Stimulated activated CD8-positive, alpha-beta memory T cell treated with anti-CD3 and anti-CD28 coated beads, Interleukin-12 subunit alpha, Interleukin-12 subunit beta, amount 100 ng/mL, for 24 hours (primary cell): ENCODE measurements around the gene SMIM8.

Experiments used
- DNase-seq: peaks from one replicate; pipeline ENCODE4 v3.0.0-alpha.2; 2020; ENCODE audit errors: extremely low read depth

The SMIM8 gene

DNA sequence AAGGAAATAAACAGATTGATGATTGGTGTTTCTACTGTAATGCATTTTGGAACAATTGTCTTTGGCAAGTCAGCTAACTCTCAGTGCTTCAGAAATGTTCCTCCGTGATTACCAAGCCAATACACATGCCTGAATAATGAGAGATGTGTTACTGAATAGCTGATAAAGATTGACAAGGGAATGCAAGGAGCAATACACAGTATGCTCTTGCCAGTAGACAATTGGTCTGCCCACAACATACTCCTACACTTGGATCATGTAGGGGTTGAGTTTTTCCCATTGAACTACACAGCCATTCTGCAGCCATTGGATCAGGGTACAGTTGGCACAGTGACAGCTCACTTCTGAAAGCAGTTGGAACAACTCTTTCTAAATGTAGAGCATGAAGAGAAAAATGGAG is 12.3 kb downstream of the SMIM8 start:
- DNase-seq, result no peak

DNA sequence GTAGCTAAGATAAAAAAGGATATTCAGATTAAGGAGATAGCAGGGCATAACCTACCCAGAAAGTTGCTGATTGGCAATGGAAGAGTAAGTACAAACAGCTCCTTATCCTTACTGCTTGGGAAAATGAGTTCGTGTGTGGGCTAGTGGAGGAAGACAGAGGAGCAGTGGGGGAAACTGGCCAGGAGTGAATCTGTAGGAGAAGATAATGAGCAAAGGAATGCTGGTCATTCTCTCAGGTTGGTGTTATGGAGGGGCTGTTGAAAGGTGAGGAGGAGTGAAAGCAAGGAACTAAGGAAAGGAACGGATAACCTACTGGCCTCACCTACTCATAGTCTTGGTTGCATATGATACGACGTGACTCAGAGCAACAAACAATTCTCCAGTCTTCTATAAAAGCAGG is 14.0 kb downstream of the SMIM8 start:
- DNase-seq, result no peak

DNA sequence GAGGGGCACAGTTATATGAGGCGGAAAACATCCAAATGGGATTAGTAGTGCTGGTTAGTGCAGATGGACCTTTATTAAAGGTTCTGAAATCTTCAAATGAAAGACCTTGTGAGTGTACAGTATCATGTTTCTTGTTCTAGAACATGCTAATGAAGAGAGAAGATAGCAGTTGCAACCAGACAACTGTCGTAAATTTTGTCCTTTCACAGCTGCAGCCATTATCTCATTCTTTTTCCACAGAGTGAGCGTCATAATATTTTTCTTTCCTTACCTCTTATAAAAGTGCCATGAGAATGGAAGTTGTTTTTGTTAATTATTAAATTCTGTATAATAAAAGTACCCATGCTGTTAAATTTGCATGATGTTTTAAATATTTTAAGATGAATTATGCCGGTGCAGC is 17.8 kb downstream of the SMIM8 start:
- DNase-seq, result no peak

DNA sequence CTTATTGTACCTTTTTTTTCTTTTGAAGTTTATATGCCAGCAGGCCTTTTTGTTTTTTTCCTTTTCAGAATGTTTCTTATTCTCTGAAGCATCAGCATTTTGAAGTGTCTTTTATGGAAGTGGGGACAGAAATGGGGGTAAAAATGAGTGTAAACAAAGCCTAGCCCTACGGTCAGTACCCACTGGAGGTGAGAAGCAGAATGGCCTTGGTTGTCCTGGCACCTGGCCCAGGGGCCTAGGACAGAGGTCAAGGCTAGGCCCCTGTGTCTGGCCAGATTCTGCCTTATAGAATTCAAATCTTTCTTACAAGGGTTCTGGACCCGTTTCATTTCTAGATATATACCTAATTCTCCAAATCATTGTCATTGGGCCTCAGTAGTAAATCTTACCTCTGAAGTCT is 18.8 kb downstream of the SMIM8 start:
- no peak for DNase-seq

DNA sequence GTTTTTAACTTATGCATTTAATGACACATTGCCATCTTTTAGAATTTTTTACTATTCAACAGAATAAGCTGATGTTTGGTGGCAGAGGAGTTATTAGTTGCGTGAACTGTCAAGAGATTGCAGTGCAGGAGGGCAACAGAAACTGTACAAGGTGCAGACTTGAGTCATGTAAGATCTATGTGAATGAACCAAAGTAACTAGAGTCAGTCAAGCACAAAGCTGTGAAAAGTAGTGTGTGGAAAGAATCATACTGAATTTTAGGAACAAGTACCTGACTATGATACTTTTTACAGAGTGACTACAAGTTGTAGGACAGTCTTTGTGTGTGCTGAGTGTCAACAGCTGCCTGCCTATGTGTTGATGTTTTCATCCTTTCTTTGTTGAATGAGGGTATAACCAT is 19.5 kb downstream of the SMIM8 start:
- DNase-seq, result no peak

DNA sequence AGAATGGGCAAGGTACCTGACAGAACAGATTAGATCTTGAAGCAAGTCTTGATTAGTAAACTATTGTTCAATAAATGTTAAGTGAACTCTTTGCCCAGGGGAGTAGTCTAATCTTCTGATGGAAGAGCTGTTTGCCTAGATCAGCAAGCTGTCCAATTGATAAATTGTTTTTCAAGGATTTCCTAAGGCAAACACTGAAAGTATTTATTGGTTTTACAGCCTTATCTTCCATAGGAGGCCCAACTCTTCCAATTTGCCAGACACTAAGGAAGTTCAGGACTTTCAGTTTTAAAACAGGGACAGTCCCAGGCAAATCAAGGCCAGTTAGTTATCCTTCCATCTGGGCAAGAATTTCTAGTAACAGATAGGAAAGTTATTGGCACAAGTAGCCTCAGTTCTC is 20.4 kb downstream of the SMIM8 start:
- DNase-seq, result no peak

DNA sequence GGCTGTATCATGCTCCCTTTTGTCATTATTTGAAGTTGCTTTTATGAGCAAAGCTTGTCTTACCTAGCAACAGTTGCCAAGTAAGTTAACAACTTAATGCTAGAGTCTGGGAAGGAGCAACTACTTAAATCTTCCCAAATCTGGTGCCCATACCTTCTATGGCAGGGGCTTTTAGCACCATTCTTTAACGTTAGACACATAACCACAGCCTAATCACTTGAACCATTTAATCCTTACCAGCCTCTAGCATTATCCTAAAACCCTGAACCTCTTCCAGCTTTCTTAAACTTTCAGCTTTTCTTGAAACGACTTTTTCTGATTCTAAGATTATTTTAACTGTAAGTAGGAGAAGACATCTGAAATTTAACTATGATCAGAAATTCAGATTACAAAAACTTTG is 22.3 kb downstream of the SMIM8 start, which contains the start of gene C6orf163:
TSS of gene C6orf163 (plus strand) at position 83 of the 400 bp plus-strand sequence. CDS start at position 370, 287 bp downstream.
- DNase-seq, result no peak

DNA sequence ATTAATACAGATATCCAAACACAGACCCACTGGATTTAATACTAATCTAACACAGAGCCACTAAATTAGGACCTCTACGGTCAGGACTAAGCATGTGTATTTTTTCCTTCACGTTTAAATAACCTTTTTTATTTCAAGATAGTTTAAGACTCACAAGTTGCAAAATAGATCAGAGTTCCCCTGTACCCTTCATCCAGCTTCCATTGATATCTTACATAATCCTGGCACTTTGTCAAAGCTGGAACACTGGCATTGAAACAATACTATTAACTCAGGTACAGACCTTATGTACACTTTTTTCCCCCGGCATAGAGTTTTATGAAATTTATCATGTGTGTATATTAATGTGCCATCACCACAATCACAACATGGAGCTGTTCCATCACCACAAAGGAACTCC is 24.3 kb downstream of the SMIM8 start:
- DNase-seq, result no peak

DNA sequence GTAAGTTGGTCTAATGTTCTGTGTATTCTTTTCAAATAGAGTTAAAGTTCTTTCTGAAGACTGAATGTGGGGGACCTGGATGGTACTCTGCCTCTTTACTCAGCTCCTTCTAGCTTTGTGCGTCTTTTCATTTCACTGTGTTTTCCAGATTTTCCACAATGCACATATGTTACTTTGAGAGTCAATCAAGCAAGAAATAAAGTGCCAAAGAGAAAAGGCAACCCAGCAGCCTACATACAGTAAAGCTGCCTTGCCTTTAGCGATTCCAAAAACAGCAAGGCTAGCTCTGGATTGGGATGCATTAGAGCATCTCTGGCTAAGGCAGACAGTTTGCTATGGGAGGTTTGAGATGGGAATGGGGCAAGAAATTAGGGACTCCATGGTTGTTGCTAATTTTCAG is 27.5 kb downstream of the SMIM8 start:
- no peak for DNase-seq

DNA sequence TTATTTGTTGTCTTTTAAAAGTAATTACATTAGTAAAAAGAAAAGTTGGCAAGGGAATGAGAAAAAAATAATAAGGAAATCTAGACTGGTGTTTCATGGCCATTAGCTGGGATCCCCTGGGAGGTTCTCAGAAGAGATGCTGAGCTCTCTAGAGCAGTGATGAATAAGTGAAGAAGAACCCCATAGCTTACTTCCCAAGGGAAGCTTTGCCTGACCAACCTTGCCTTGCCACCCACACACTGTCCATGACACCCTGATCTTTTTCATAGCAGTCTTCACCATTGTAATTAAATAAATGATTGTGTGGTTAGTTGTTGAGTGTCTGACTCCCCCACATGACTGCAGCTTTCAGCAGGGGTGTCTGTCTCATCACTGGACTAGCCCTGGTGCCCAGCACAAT is 28.1 kb downstream of the SMIM8 start:
- DNase-seq, result no peak

DNA sequence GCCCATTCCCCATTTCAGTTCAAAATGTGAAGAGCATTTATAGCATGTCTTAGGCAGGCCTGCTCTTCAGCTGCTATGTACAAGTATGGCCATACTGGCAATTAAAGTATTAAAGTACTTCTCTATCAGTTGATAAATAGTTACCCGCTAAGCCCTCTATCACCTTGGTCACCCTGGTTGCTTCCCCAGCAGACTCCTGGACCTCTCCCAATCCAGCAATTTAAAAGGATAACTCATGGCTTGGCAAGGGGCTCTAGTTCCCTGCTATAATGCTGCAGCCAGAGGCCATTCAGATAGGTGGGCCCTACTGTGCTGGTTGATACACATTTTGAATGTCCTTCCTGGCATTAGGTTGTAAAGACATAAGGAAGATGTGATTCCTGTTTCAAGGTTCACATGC is 29.2 kb downstream of the SMIM8 start:
- no peak for DNase-seq

DNA sequence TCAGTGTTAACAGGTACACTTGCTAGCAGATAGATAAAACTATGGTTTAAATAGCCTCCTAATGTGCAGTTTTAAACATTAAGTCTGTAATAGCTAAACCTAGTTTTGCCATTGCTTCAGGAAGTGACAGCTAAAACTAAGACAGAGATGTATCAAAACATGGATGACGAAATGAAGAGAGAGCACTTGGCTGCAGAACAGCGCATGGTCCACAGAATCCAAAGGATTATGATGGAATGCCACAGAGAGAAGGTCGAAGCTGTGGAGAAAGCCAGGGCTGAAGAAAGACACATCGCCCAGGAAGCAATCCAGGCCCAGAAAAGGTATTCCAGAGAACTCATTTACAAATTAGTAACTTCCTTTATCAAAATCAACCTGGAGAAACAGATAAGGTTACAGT is 33.8 kb downstream of the SMIM8 start:
- DNase-seq, result no peak

DNA sequence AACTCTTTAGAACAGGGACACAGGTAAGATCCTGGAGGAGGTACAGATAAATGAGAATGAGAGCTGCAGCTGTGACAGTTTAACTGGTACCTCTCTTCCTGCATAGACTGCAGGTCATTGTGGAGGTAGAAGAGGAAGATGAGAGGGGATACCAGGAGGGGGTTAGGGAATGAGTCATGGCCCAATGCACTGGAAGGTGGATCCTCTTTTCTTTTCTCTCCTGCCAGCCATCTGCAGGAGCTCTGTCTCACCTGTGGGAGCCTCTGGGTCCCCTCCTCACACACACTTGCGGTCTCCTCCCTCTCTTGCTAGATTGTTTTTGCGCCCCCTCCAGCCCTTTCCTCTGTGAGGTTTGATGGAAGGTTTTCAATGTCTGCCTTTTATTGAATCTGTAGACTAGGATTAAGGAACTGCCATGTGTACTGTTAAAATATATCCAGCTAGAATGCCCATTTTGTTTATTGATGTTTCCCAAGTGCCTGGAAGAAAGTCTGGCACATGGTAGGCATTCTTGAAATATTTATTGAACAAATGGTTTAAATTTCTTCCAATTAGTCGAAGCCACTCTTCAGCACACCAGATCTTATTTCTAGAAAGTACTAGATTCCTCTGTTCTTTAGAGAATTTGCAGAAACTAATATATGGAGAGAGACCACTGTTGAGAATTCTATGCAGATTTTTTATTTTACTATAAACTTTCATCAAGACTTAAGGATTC is 35.2 kb downstream of the SMIM8 start:
- DNase-seq, result no peak

DNA sequence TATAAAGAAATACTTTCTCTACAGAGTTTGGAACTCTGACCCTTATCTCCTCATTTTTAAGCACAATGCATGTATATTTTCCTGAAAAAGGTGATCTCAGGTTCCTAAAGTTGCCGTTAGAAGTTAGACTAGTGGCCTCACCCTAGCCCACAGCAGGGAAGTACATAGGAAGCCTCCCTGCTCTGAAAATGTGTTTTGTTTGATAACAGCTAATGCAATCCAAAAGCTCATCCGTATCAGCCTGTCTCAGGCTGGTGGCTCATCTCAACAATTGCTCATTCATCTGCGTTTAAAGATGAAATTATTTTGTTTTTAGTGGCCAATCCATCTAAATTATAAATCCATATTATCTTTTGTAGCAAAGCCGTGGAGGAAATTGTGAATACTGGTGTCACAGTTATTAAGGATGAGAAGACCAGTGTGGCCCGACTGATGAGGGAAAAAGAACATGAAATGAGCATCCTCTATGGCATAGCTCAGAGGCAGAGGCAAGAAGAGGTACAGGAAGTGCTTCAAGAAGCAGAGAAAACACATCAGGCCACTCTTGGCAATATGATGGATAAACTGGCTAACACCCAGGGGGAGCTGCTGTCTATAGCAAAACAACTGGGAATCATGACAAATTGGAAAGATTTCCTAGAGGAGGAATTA is 42.3 kb downstream of the SMIM8 start:
- DNase-seq, result no peak

DNA sequence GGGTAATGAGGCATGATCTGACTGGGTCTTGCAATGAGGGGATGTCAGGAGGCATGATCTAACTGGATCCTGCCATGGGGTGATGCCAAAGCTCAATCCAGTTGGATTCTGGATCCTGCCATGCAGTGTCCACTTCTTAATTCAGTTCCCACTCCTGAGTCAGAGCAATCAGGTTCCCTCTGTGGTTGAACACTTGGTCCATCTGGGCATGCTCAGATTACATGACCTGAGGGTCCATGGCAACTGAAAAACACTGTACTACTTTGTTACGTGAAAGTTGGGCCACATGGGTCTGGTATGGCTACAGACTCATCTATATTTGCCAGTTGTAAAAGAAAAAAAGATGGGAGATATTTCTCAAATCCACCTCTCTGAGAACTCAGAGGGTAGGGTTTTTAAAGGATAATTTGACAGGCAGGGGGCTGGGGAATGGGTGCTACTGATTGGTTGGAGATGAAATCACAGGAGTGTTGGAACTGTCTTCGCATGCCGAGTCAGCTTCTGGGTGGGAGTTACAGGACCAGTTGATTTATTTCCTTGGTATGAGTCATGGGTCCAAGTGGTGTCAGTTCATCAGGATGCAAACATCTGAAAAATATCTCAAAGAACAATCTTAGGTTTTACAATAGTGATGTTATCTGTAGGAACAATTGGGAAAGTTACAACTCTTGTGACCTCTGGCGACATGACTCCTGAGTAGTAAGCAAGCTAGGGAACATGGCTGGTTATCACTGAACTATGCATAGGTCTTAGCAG is 43.9 kb downstream of the SMIM8 start:
- DNase-seq, result no peak

DNA sequence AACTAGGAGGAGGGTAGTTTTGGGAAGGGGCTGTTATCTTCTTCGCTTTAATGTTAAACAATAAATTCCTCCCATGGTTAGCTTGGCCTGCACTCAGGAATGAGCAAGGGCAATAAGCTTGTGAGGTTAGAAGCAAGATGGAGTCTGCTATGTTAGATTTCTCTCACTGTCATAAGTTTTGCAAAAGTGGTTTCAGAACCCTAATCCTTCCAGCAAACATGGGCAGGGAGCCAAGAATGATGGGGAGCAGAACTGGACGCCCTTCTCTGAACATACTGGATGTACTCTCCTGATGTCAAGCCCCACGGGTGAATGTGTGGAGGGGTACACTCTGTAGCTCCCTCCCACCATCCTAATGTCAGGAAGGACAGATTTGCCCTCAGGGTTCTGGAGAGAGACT is 44.5 kb downstream of the SMIM8 start:
- DNase-seq, result no peak

DNA sequence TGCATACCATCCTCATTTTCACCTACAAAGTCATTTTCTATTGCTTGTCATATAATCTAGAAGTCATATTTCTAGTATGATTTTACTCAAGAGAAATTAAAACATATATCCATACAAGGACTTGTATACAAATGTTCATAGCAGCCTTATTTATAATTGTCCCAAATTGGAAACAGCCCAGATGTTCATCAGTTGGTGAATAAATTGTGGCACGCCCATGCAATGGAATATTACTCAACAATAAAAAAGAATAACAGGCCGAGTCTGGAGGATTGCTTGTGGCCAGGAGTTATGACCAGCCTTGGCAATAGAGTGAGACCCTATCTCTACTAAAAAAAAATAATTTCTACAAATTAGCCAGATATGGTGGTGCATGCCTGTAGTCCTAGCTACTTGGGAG is 51.0 kb downstream of the SMIM8 start:
- no peak for DNase-seq

DNA sequence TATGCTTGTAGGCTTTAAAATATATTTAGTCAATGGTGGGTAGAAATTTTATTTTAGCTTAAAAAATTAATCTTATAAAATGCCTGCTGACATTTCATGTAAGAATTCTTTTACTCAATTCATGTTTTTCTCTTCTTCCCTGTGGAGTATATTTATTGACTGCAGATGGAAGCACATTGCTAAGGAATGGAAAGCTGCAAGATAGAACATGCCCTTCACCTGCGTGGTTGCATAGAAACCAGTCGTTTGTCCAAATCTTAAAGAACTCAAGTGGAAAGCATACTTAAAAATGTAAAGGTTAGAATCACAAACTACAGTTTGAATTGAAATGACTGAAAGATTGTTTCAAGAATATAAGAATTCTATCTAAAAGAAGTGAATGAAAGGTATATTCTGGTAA is 52.9 kb downstream of the SMIM8 start:
- DNase-seq, result no peak

DNA sequence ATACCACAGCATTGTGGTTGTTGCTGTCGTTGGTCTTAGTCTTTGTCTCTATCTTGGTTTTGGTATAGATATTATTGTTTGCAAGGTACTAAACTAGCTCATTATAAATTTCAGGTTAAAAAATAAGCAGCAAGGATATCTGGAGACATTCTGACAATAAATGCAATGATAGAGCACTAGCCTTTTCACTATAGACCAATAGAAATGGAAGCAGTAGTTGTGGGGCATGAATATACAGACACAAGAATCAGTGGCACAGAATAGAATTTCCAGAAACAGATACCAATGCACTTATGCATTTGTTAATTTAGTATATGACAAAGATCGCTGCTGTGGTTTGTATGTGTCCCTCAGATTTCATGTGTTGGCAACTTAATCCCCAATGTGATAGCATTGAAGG is 54.3 kb downstream of the SMIM8 start:
- DNase-seq, result no peak

DNA sequence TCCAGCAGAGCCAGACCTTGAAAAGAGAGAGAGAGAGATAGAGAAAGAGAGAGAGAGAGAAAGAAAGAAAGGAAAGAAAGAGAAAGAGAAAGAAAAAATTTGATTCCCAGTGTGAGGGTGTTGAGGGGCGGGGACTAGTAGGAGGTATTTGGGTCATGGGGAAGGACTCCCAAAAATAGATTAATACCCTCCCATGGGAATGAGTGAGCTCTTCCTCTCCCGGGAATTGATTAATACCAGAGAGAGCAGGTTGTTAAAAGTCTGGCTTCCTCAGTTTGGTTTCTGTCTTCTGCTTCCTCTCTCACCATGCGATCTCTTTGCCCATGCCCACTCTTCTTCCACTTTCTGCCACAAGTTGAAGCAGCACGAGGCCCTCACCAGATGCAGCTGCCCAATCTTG is 56.6 kb downstream of the SMIM8 start:
- no peak for DNase-seq

DNA sequence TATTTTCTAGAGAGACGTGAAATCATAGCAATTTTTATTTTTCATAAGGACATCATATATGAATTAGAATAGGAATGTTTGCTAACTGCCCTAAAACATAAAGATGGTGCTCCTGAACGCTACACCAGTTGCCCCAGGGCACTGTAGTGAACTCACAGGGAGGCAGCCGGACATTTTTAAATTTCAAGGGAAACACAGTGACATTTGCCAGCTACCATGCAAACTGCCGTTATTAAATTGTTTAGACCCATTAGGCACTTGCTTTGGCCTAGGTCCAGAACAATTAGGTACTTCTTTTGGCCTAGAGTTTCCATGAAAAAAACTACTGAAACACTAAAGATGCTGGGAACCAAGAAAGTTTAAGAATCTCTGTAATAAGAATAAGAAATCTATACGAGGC is 60.5 kb downstream of the SMIM8 start:
- no peak for DNase-seq

DNA sequence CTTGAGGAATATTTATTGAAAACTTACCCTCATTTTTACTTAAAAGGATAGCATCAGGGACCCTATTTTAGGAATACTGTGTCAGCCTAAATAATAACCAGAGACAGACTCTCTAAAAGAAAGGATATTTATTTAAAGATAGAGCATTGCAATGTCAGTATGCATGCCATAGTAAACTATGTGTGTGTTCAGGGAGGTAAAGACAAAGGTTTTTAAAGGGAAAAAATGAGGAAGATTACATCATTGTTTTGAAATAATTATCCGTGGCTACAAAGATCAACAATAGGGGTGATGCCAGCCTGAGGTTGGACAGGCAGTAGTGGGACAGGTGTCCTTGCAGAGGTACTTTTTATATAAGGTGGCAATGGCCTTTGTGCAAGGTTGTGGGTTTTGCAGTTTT is 61.6 kb downstream of the SMIM8 start:
- no peak for DNase-seq

DNA sequence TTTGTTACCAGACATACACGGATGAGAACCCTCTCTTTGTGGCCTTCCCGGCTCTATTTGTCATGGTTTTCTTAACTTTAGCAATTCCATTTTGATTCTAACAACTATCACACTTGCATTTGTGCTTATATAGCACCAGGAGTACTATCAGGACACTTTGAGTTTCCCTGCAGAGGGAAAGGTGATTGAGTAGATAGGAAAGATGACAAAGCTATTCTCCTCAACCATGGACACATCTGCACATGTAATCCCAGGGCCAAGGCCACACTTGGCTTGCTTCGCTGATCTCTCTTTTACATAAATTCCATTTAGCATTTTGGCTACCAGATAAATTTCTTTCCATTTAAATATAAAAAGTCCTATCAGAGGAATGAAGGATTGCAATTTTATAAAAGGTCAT is 62.1 kb downstream of the SMIM8 start:
- DNase-seq, result no peak
